ENCODE data around the gene MYCBPAP.

MYCBPAP gene

DNA sequence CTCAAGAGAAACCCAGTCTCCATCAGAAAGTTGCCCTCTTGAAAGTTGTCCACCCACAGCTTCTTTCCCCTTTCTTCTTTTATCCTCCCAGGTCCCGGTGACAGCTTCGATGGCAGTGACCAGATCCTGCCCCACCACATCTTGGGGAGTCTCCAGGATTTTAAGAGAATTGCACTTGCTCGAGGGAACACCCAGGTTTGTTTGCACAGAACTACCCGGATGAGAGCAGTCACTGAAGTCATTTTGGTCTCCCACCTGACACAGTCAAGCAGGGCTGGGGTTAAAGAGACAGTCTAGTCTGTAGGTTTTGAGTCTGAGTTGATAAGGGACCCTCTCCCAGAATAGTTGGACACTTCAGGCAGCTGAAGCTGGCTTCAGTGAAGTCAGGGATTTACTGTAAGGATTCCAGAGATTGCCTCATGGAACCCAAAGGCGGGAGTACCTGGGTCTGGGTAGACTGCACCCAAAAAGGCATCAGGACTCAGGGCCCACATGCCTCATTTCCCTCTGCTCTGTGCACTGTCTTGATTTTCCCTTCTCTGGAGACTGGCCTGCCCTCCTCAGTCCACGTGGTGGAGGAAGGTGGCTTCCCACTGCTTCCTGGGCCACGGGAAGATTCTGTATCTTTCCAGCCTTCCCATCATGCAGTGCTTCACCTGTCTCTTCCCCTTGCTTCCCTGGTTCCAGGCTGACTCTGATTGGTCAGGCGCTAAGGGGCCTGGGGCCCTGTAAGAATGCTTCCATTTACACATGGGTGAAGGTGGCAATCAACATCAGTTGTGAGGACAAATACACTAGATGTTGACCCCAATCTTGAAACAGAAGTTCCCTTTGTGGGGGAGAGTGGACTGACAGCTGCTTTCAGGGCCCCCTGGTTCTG, 9.5 kb downstream of the MYCBPAP start:
- H3K27me3 ChIP-seq (ENCODE audit: control insufficient read depth, insufficient read depth, low read length) = no peaks in the 10 kb centered on the region
- H3K4me3 ChIP-seq (ENCODE audit: low read length) = no peak overlapping the region
- H3K4me1 ChIP-seq (ENCODE audit: control insufficient read depth, insufficient read depth, low read length) = 0 out of 2 replicates have a peak, but pooled peaks cover 1% of the 10 kb centered on the region
- no peaks in the 10 kb centered on the region for H3K9me3 ChIP-seq (ENCODE audit: control insufficient read depth, insufficient read depth, low read length)
- H3K36me3 ChIP-seq (ENCODE audit: control insufficient read depth, insufficient read depth, low read length) = no peaks in the 10 kb centered on the region
- no peak for DNase-seq (ENCODE audit: low read depth, low spot score)
- no CpG with 5 or more reads among the region's 8 CpGs for WGBS (ENCODE audit: insufficient coverage, insufficient read length)
- H3K27ac ChIP-seq (ENCODE audit: low read length) = no peak overlapping the region

DNA sequence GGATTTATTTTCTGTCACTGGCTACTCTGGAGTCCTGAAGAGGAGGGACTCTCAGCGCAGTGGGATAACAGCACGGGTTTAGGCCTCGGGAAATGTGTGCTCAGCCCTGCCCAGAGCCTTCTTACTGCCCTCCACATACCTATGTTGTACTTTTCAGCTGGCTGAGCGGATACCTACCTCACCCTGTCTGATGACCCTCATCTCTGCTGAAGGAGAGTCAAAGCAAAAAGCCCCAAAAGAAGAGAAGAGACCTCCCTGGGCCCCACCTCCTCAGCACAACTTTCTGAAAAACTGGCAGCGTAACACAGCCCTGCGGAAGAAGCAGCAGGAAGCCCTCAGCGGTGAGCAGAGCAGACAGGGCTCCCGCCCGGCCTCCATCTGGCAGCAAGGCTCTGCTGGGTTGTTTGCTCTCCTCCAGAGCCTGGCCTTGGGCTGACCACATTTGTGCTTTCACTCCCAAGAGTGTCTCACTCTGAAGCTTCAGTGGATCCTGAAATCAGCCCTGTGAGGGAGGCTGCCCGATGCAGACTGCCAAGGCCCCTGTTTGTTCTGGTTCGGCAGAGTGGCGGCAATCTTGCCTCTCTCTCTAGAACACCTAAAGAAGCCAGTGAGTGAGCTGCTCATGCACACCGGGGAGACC, 10.3 kb downstream of the MYCBPAP start:
- Histone ChIP-seq H3K36me3 (ENCODE audit: control insufficient read depth, insufficient read depth, low read length) (no peaks in the 10 kb centered on the region), H3K4me1 (ENCODE audit: control insufficient read depth, insufficient read depth, low read length) (0 out of 2 replicates have a peak, but pooled peaks cover 1% of the 10 kb centered on the region), H3K4me3 (ENCODE audit: low read length) (no peak overlapping the region), H3K27me3 (ENCODE audit: control insufficient read depth, insufficient read depth, low read length) (no peaks in the 10 kb centered on the region), H3K9me3 (ENCODE audit: control insufficient read depth, insufficient read depth, low read length) (no peaks in the 10 kb centered on the region), H3K27ac (ENCODE audit: low read length) (no peak overlapping the region)
- WGBS (ENCODE audit: insufficient coverage, insufficient read length) = no CpG with 5 or more reads among the region's 13 CpGs
- no peak for DNase-seq (ENCODE audit: low read depth, low spot score)

DNA sequence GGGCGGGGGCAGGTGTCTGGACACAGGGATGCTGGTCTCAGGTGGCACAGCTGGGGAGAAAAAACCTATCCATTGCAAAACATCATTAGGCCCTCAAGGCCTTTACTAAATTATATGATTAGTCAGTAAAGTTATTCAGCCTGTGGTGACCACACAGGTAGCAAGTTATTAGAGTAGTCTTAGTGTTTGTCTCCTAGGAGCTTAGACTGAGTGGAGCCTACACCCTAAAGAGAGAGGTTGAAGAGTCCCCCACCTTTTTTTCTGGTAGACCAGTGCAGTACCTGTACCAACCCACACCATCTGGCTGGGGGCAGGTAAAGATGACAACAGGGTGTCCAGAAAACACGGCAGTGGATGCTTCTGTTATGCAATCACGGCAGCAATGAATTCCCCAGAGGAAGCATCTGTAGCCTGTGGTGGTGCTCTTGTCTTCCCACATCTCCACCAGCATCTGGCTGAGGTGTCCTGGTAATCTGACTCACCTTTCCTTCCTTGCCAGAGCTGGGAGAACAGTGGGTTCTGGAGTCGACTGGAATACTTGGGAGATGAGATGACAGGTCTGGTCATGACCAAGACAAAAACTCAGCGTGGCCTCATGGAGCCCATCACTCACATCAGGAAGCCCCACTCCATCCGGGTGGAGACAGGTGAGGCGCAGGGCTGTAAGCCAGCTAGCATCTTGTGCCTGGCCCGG, 11.0 kb downstream of the MYCBPAP start:
- DNase-seq (ENCODE audit: low read depth, low spot score) = no peak
- WGBS (ENCODE audit: insufficient coverage, insufficient read length) = no CpG with 5 or more reads among the region's 8 CpGs
- Histone ChIP-seq H3K27me3 (ENCODE audit: control insufficient read depth, insufficient read depth, low read length) (no peaks in the 10 kb centered on the region), H3K36me3 (ENCODE audit: control insufficient read depth, insufficient read depth, low read length) (no peaks in the 10 kb centered on the region), H3K4me1 (ENCODE audit: control insufficient read depth, insufficient read depth, low read length) (0 out of 2 replicates have a peak, but pooled peaks cover 1% of the 10 kb centered on the region), H3K4me3 (ENCODE audit: low read length) (no peak overlapping the region), H3K9me3 (ENCODE audit: control insufficient read depth, insufficient read depth, low read length) (no peaks in the 10 kb centered on the region), H3K27ac (ENCODE audit: low read length) (no peak overlapping the region)

DNA sequence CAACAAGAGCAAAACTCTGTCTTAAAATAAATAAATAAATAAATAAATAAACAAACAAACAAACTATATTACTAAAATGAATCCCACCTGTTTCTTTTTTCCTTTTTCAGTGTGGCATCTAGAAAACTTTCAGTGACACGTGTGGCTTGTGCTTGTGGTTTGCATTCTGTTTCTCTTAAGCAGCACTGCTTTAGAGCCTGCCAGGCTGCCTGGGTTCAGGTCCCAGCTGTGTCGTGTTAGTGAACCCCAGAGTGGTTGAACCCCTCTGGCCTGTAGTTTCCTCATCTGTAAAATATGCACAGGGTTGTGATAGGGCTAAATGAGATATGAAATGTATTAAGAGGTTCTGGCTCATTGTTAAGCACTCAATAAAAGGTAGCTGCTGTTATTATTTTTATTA, 12.2 kb downstream of the MYCBPAP start:
- H3K4me3 ChIP-seq (ENCODE audit: low read length) = no peak overlapping the region
- no peaks in the 10 kb centered on the region for H3K36me3 ChIP-seq (ENCODE audit: control insufficient read depth, insufficient read depth, low read length)
- H3K9me3 ChIP-seq (ENCODE audit: control insufficient read depth, insufficient read depth, low read length) = no peaks in the 10 kb centered on the region
- no peak for DNase-seq (ENCODE audit: low read depth, low spot score)
- no peaks in the 10 kb centered on the region for H3K4me1 ChIP-seq (ENCODE audit: control insufficient read depth, insufficient read depth, low read length)
- WGBS (ENCODE audit: insufficient coverage, insufficient read length) = no CpG with 5 or more reads among the region's 2 CpGs
- H3K27ac ChIP-seq (ENCODE audit: low read length) = no peak overlapping the region
- no peaks in the 10 kb centered on the region for H3K27me3 ChIP-seq (ENCODE audit: control insufficient read depth, insufficient read depth, low read length)

DNA sequence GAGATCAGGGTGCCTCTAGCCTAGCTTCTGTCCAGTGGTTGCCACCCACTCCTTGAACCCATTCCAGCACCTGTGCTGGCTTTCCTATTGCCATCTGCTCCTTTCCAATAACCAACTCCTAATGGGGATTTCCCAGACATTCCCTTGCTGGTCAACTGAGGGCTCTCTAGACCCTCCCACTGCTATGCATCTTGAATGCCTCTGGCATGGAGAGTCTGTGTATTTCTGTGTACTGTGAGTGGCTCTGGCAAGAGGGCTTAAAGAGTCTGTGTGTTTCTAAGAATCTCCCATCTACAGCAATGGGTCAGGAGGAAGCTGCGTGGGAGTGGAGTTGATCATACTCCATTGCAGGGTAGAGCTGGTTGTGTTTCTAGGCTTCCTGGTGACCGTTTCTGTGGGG, 13.3 kb downstream of the MYCBPAP start:
- Histone ChIP-seq H3K4me1 (ENCODE audit: control insufficient read depth, insufficient read depth, low read length) (no peaks in the 10 kb centered on the region), H3K27ac (ENCODE audit: low read length) (no peak overlapping the region), H3K4me3 (ENCODE audit: low read length) (no peak overlapping the region), H3K9me3 (ENCODE audit: control insufficient read depth, insufficient read depth, low read length) (no peaks in the 10 kb centered on the region), H3K27me3 (ENCODE audit: control insufficient read depth, insufficient read depth, low read length) (no peaks in the 10 kb centered on the region), H3K36me3 (ENCODE audit: control insufficient read depth, insufficient read depth, low read length) (no peaks in the 10 kb centered on the region)
- no CpG with 5 or more reads among the region's 2 CpGs for whole genome bisulfite sequencing (ENCODE audit: insufficient coverage, insufficient read length)
- DNase-seq (ENCODE audit: low read depth, low spot score) = no peak

DNA sequence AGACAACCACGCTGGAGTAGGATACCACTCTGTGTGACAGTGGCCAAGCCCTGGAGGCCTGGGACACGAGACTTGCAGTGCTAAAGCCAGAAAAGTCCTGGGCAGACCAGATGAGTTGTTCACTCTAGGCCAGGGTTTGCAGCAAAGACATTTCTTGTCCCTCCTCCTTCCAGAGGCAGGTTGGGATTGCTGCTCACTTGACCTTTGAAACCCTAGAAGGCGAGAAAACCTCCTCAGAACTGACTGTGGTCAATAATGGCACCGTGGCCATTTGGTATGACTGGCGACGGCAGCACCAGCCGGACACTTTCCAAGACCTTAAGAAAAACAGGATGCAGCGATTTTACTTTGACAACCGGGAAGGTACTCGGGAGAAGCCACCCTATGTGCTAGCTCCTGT, 14.5 kb downstream of the MYCBPAP start:
- WGBS (ENCODE audit: insufficient coverage, insufficient read length) = no CpG with 5 or more reads among the region's 10 CpGs
- peaks cover 4% of the 10 kb centered on the region for H3K4me1 ChIP-seq (ENCODE audit: control insufficient read depth, insufficient read depth, low read length)
- DNase-seq (ENCODE audit: low read depth, low spot score) = no peak

DNA sequence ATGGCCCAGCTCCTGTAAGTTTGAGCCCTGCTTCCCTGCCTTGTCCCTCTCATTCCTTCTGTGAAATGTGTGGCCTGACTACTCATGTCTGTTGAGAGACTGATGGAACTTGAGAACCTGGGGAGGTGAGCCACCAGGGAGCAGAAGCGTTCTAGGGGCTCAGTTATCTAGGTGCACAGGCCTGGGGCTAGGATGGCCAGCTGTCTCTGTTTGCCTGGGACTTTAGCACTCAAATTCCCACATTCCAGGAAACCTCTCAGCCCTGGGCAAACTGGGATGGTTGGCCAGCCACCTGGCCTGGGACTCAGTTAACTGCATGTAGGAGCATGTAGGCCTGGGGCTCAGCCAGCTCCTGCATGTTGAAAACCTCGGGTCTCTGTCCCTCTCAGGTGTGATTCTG, 15.0 kb downstream of the MYCBPAP start:
- H3K4me1 ChIP-seq (ENCODE audit: control insufficient read depth, insufficient read depth, low read length) = peaks cover 4% of the 10 kb centered on the region
- DNase-seq (ENCODE audit: low read depth, low spot score) = no peak
- H3K9me3 ChIP-seq (ENCODE audit: control insufficient read depth, insufficient read depth, low read length) = no peaks in the 10 kb centered on the region
- WGBS (ENCODE audit: insufficient coverage, insufficient read length) = no CpG with 5 or more reads among the region's 2 CpGs
- no peak overlapping the region for H3K27ac ChIP-seq (ENCODE audit: low read length)
- H3K27me3 ChIP-seq (ENCODE audit: control insufficient read depth, insufficient read depth, low read length) = no peaks in the 10 kb centered on the region
- no peaks in the 10 kb centered on the region for H3K36me3 ChIP-seq (ENCODE audit: control insufficient read depth, insufficient read depth, low read length)
- H3K4me3 ChIP-seq (ENCODE audit: low read length) = no peak overlapping the region

More for the DNA sequence above, 14.5 kb downstream of the MYCBPAP start:
- no peaks in the 10 kb centered on the region for H3K27me3 ChIP-seq (ENCODE audit: control insufficient read depth, insufficient read depth, low read length)
- no peak overlapping the region for H3K4me3 ChIP-seq (ENCODE audit: low read length)
- no peaks in the 10 kb centered on the region for H3K9me3 ChIP-seq (ENCODE audit: control insufficient read depth, insufficient read depth, low read length)
- H3K36me3 ChIP-seq (ENCODE audit: control insufficient read depth, insufficient read depth, low read length) = no peaks in the 10 kb centered on the region
- no peak overlapping the region for H3K27ac ChIP-seq (ENCODE audit: low read length)

DNA sequence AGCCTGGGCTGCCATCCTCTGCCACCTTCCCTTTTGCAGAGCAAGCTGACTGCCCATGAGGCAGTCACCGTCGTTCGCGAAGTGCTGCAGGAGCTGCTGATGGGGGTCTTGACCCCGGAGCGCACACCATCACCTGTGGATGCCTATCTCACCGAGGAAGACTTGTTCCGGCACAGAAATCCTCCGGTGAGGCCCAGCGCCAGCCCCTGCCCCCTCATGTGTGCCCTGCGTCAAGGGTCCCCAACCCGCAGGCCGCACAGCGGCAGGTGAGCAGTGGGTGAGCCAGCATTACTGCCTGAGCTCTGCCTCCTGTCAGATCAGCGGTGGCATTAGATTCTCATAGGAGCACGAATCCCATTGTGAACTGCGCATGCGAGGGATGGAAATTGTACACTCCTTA, 16.6 kb downstream of the MYCBPAP start:
- H3K4me1 ChIP-seq (ENCODE audit: control insufficient read depth, insufficient read depth, low read length) = peaks cover 4% of the 10 kb centered on the region
- WGBS (ENCODE audit: insufficient coverage, insufficient read length) = no CpG with 5 or more reads among the region's 18 CpGs
- H3K27me3 ChIP-seq (ENCODE audit: control insufficient read depth, insufficient read depth, low read length) = no peaks in the 10 kb centered on the region
- H3K36me3 ChIP-seq (ENCODE audit: control insufficient read depth, insufficient read depth, low read length) = no peaks in the 10 kb centered on the region
- no peaks in the 10 kb centered on the region for H3K9me3 ChIP-seq (ENCODE audit: control insufficient read depth, insufficient read depth, low read length)
- DNase-seq (ENCODE audit: low read depth, low spot score) = no peak
- no peak overlapping the region for H3K4me3 ChIP-seq (ENCODE audit: low read length)
- H3K27ac ChIP-seq (ENCODE audit: low read length) = no peak overlapping the region

DNA sequence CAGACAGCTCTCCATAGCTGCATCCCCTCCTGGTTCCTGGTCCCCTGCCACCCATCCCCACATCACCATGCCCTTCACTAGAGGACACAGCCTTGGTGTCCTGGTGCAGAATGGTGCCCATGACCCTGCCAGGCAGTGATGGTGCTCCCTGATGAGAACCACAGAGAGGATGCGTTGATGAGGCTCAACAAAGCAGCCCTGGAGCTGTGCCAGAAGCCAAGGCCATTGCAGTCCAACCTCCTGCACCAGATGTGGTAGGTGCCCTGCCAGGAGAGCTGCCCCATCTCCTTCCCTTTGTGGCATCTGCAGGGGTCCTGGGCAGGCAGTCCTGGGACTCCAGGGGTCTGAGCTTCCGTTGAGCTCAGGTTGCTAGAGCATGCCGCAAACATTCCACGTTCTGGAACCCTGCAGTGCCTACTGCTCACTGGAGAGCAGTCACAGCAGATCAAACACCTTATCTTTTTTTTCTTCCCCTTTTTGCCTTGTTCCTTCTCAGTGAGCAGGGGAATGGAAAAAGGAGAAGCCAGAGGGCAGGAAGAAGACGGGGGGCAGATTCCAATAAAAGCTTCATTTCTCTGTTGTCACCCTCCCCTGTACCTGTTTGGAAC, 19.0 kb downstream of the MYCBPAP start:
- no peak overlapping the region for H3K4me3 ChIP-seq (ENCODE audit: low read length)
- H3K36me3 ChIP-seq (ENCODE audit: control insufficient read depth, insufficient read depth, low read length) = no peaks in the 10 kb centered on the region
- H3K27ac ChIP-seq (ENCODE audit: low read length) = no peak overlapping the region
- H3K9me3 ChIP-seq (ENCODE audit: control insufficient read depth, insufficient read depth, low read length) = no peaks in the 10 kb centered on the region
- H3K27me3 ChIP-seq (ENCODE audit: control insufficient read depth, insufficient read depth, low read length) = no peaks in the 10 kb centered on the region
- no CpG with 5 or more reads among the region's 5 CpGs for WGBS (ENCODE audit: insufficient coverage, insufficient read length)
- peaks cover 4% of the 10 kb centered on the region for H3K4me1 ChIP-seq (ENCODE audit: control insufficient read depth, insufficient read depth, low read length)
- no peak for DNase-seq (ENCODE audit: low read depth, low spot score)

DNA sequence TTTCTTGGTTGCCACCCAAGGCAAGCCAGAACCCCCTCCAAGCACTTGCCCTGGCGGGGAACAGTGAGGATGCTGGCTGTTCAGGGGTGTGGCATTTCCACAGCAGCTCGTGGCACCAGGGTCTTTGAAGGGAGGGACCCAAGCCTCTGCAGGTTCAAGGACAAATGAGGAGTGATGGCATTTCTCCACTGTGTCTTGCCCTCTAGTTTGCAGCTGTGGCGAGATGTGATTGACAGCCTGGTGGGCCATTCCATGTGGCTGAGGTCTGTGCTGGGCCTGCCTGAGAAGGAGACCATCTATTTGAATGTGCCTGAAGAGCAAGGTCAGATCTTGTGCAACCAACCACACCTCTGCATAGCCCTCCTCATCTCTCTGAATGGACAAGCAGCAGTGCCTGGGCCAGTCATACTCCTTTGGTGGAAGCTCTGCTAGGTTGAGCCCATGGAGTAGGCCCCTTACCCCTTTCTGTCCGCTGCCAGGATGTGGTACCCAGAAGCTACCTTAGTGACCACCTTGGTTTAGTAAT, 19.8 kb downstream of the MYCBPAP start:
- Histone ChIP-seq H3K27me3 (ENCODE audit: control insufficient read depth, insufficient read depth, low read length) (no peaks in the 10 kb centered on the region), H3K9me3 (ENCODE audit: control insufficient read depth, insufficient read depth, low read length) (no peaks in the 10 kb centered on the region), H3K27ac (ENCODE audit: low read length) (no peak overlapping the region), H3K4me1 (ENCODE audit: control insufficient read depth, insufficient read depth, low read length) (peaks cover 4% of the 10 kb centered on the region), H3K36me3 (ENCODE audit: control insufficient read depth, insufficient read depth, low read length) (no peaks in the 10 kb centered on the region), H3K4me3 (ENCODE audit: low read length) (no peak overlapping the region)
- DNase-seq (ENCODE audit: low read depth, low spot score) = no peak
- no CpG with 5 or more reads among the region's 4 CpGs for WGBS (ENCODE audit: insufficient coverage, insufficient read length)
